Stimulated activated CD8-positive, alpha-beta memory T cell treated with anti-CD3 and anti-CD28 coated beads, Interleukin-7, amount 100 ng/mL, for 48 hours (primary cell): Measurements from ENCODE around the gene POGLUT3.

Experiments
- DNase-seq, 2 donors: peaks; one replicate each; pipeline ENCODE4 v3.0.0-alpha.2; 2020; ENCODE audit warnings: low read depth in 1 of 2; ENCODE audit errors: extremely low read depth in 1 of 2

POGLUT3 gene

DNA sequence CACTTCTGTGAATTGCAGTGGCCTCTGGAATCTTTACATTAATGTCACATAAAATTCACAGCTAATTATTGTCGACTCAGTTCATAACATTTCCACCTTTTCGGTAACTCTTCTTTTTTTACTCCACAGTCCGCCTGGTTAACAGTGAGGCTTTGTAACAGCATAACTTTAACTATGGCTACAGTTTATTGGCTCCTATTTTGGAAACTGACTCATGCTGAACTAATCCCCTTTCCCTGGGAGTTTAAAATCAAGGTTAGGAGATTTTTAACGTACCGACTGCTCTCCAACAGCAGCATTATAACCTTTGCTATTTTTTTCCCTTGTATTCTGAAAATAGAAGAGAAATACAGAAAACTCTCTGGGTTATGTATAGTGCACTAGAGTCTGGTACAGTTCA, 3.2 kb upstream of the POGLUT3 start:
- DNase-seq, result no peak

DNA sequence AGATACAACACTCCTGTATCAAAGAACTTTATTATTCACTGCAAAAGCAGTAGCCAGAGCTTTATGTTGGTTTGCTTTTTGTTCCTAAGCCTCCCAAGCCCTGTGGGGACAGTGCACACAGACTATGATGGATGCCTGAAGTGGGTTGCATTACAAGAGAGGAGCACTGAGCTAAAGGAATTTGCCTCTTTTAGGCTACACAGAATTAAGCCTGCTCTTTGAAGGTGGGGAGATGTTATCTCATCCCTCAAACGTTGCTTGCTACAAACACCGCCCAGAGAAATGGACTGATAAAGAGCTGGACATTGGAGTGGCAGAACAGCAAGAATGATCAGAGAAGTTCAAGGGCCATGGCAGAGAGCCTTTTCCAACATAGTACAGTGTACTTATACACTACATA, 2.5 kb upstream of the POGLUT3 start:
- DNase-seq, result no peak

DNA sequence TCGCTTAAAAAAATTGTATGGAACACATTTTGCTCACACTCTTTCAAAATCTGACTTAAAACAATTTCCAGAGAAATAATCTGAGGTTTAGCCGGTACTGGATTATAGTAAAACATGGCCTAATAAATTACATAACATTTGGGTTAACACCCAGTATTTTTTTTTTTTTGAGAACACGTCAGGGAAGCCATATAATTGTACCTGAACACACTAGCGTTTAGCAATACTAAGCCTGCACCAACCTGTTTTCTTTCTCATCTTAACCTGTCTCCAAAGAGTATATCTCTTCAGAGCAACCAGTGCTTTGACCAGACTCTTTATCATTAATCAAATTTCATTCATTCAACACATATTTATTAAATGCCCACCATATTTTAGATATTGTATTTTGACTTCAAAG, 2.0 kb upstream of the POGLUT3 start:
- no peak for DNase-seq

DNA sequence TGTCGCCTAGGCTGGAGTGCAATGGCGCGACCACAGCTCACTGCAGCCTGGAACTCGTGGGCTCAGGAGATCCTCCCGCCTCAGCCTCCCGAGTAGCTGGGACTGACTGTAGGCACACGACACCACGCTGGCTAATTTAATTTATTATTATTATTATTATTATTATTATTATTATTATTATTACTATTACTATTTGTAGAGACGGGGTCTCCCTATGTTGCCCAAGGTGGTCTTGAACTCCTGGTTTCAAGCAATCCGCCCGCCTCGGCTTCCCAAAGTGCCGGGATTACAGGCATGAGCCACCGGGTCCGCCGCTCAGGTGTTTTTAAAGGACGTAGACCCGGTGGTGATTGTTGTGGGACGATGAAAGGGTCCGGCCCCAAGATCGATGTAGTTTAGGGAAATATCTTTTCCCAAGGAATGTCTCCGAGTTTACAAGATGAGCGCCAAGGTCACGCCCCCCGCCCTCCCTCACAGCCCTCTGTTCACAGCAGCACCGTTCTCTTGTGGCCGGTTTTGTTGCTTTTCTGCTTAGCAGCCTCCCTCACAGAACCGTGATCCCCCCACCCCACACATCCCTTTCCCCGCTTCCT, 728 bp upstream of the POGLUT3 start:
- no peak for DNase-seq

DNA sequence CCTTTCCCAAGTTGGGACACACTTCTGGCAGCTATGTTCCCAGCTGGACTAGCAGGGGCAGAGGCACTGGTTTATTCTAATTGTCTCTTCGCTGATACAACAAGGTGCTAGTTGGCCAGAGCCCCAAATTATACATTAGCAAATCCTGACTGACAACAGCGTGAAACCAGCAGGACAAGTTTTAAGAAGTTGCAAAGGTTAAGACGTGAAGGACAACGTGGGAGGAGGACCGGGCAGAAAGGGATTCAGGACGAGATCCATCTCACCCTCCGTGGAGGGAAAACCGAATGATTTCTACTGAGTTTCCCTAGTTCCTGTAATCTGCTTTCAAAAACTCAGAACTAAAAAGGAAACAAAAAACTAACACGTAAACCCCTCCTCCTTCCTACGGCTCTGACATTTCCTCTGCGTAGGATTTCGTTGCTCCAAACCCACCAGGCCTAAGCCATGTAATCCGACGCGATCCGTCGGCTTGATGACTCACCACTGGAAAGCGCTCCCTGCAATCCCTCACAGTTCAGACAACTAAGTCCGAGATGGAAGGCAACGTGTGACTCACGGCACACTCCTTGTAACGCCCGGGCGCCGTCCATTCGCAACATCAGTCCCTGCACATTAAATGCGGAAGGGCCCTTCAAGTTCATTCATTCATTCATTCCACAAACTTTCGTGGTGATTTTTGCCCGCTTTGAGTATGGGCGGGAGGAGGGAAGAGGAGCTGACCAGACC, 703 bp downstream of the POGLUT3 start:
- DNase-seq, result peak; percentile 37 to 66

DNA sequence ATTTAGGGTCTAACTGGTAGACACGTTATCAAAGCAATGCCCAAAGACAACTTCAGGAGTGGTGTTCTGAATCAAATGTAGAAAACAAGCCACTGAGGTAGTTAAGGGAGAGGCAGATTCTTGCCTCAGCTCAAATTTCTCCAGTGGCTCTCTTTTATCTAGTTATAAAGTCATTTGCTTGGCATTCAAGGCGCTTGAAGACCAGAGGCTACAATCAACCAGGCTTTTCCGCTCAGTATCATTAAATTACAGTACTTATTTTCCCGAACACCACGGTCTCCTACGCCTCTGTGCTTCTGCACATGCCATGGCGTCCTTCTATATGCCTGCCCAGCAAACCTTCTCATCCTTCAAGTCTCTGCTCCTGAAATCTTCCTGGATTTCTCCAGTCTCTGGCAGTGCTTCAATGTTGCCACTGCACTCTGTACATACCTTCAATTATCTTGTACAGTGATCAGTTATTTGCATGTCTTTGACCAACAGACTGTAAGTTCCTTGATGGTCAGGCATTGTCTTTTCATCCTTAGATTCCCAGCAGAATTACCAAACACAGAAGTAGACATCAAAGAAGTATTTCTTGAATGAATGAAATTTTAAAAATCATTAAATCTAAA, 1.4 kb downstream of the POGLUT3 start:
- DNase-seq, result no peak

DNA sequence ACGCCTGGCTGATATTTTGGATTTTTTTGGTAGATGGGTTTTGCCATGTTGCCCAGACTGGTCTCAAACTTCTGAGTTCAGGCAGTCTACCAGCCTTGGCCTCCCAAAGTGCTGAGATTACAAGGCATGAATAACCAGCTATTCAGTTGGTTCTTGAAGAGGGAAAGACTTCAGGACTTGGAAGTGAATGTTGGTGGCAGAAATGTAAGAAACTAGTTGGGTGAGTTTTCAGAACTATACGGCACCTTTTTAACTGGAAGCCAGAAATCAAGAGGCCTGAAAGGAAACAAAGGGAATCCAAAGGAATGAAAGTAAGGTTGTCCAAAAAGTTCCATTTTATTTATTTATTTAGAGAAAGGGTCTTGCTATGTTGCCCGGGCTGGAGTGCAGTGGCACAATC, 2.9 kb downstream of the POGLUT3 start:
- no peak for DNase-seq

DNA sequence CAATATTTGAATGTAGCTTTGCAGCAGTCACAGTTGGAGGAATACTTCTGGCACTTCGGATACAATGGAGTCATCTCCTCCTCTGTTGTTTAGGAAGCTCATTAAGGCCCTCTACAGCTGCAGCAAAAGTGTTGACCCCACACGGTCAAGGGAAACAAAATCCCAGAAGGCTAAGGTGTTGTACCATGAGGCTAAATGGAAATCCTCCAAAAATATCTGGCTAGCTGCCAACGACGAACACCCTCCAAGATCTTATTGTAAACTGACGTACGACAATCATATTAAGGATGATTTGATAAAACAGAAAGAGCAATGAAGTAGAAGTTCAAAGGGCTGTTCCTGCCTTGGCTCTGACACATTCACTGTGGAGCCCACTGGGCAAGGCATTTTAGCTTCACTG, 4.0 kb downstream of the POGLUT3 start:
- no peak for DNase-seq

DNA sequence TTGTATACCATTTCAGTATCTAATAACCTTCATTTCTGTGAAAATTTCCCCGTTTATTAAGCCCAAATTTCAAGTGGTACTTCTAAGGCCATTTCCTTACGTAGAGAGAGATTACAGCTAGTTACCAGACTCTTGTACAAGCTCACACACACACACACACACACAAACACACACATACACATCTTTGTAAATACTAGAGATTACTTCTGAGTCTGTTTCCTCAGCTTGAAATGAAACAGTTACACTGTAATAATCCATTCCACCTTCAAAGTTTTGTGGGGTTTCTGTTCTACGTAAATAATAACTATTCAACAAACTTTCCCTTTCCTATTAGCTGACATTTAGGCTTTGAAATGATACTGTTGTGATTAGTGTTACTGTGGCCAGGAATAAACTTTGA, 6.2 kb downstream of the POGLUT3 start:
- DNase-seq, result no peak

DNA sequence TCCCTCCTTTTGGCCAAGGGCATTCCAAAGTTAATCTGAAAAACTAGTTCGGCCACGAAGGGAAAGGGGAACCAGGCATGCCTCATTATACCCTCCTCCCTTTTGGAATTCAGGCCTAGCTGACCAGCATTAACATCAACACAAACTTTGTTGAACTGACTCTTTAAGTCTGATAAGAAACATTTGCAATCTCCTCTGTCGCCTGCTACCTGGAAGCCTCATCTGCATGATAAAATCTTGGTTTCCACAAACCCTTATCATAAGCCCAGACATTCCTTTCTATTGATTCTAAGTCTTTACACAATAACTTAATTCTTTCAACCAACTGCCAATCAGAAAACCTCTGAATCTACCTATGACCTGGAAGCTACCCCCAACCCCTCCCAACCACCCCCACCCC, 11.4 kb downstream of the POGLUT3 start:
- DNase-seq, result no peak

DNA sequence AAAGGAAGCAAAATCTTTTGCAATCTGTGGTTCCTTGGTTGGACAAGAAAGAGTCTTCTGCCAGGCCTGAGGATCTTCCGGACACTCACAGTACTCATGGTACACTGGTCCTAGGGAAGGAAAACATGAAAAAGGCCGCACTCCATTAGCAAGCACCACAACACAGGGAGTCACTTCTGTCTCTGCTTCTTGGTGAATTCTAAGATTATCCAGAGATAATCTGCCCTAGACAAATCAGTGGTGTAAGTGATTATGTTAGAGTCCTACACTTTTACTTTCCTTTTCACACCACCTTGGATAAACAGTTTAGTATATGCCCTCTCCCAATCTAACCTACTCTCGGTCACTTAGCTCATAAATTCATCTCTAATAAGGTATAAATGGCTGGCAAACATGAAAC, 11.9 kb downstream of the POGLUT3 start:
- DNase-seq, result no peak

DNA sequence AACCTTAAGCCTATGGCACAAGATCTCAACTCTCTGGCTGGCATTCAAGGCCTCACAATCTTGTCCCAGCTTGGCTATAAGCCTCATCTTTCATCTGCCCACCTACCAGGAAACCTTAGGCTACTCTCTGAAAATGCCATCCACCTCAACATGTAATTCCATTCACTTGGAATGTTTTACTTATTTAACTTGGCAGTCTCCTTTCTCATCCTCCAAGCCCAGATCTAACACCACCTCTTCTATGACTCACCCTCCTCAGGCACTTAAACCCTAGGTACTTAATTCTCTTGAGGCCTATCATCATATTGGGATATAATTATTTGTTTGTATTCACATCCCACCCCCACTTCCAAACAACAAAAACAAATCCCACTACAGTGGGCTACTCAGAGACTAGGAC, 15.0 kb downstream of the POGLUT3 start:
- no peak for DNase-seq

DNA sequence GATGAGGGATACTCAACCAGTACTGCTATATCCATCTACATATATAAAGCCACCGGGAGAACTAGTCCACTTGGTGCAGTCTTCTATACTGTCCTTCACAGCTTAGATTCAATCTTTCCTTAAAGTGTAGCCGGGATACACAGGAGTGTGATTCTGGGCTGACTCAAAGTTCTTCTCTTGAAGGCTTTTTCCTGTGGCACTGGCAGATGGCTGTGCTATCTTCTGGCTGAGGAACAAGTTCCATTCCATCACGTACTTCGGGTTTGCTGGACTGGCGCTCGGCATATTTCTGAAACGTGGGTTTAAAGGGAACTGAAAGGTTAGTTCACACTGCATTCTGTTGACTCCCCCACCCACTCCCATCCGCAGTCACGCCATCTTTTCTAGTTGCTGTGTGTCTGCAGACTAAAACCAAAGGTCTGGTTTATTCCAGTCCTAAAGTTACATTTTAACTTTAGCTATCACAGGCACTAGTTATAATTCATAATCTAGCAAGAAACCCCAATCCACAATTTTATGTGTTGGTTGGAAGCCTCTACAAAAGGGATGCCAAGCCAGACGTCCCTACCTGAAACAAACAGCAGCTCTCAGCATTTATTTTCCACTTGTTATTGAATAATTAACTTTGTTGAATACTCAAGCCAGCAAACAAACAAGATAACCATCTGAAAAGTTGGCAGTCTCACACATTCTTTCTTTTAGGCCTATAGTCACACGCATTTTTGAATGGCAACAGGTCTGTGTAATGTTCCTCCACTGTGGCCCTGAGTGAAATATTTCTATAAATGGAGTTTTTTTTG, 23.3 kb downstream of the POGLUT3 start:
- no peak for DNase-seq

DNA sequence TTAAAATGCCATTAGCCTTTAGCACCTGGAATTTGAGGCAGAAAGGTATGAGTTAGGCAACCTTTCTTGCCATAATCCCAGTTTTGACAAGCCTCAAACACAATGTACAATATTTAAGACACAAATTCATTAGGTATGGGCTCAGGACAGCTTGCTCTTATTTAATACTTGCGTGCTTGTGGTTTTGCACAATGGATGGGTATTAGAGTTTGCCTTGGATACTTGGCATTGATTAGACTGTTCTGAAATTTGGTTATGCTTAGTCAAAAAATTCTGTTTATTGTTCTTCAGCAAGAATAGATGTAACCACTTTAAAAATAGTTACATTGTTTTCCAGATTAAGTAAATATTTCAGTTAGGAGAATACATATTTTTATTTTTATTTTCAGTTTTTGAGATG, 25.5 kb downstream of the POGLUT3 start:
- DNase-seq, result no peak

DNA sequence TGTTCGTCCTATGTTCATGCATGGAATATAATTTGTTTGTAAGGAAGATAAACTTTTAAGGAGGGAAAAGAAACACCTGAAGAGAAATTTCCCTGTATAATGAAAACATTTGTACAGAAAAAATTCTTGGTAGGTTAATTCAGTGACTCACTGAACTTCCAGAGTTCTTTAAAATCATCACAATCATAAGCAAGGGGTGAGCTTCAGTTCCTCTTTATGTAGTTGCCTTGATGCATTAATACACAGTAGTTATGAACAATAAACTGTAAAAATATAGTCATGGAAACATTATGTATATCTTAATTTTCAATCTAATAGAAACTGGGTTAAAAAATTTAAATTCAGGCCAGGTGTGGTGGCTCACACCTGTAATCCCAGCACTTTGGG, 29.7 kb downstream of the POGLUT3 start:
- no peak for DNase-seq

DNA sequence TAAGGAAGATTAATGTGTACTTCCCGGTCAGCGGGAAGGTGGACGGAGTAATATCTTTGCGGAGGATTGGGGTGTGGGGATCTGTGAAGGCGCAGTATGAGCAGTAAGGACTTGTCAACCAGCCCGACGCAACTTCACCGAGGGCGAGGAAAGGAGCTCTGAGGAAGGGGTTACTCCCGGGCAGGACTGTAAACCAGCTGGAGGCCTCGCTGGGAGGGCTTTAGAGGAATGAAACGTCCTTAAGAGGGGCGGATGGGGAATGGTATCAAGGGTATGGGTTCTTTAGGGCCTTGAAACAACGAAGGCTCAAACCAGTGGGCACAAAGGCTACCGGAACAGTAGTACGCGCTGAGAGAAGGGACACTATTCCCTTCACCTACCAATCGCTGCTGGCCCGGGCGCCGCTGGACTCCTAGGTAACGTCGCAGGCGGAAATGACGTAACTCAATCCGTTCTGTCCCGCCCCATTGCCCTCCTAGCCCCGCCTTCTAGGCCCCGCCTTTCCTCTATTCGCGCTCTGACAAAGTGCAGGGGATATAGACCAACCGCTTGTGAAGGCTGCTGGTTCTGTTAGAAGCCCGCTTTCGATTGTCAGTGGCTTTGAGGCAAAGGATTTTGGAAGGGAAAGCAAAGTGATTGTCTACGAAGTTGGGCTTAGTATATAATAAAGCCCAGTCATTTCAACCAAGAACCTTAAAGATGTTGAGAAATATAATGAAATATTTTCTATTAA, 30.9 kb downstream of the POGLUT3 start, which contains the start of gene C11orf65:
Gene C11orf65, minus strand, starts transcription at position 439 of the 733 bp plus-strand sequence. CDS start 5,970 bp downstream, outside the sequence.
- DNase-seq, result peak; percentile 84 to 92

DNA sequence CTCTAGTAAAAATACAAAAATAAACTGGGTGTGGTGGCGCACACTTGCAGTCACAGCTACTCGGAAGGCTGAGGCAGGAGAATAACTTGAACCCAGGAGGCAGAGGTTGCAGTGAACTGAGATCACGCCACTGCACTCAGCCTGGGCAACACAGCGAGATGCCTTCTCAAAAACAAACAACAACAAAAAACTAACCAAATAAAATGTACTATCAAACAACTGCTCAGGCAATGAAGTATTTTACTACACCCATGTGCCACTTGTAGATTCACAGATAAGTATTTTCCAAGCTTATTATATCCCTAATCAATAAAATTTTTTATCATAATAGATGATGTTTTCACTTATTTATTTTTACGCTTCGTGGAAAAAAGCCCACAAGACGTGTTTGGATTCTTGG, 31.8 kb downstream of the POGLUT3 start:
- DNase-seq, result no peak

DNA sequence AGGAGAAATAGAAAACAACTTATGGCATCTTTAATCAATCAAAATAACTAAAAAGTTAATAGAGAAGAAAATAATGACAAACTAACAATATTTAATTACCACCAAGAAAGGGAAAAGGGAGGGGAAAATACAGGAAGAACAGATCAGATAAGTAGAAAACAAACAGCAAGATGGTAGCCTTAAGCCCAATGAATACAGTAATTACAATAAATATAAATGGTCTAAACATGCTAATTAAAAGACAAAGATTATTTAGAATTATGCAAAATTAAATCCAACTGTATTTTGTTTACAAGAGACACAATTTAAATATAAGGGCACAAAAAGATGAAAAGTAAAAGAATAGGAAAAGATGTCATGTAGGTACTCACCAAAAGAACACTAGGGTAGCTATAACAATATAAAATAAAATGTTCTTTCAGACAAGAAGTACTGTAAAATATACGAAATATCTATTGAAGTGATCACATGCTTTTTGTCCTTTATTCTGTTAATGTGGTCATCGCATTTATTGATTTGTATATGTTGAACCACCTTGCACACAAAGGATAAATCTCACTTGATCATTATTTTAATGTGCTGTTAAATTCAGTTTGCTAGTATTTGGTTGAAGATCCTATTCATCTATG, 44.9 kb downstream of the POGLUT3 start:
- DNase-seq, result no peak
